Skeletal muscle tissue (tissue), 4 donors: ENCODE data around the gene ADAM12. TPM values are rescaled to one million over a fixed set of nuclear protein-coding genes. Genes with fewer than 3 reads are reported as not detected.

Source experiments
- H3K27ac ChIP-seq: one replicate; pipeline ENCODE4 v1.7.0; 2013; ENCODE audit warnings: mild to moderate bottlenecking, low read depth, low read length, inconsistent platforms
- H3K27me3 ChIP-seq, 3 donors: one replicate each; pipeline ENCODE4 v1.7.0; 2013; ENCODE audit warnings: low read length in 3 of 3; ENCODE audit not compliant: control insufficient read depth in 3 of 3, insufficient read depth in 3 of 3
- H3K36me3 ChIP-seq, 3 donors: one replicate each; pipeline ENCODE4 v1.7.0; 2013; ENCODE audit warnings: low read length in 3 of 3; ENCODE audit not compliant: control insufficient read depth in 3 of 3, insufficient read depth in 3 of 3
- H3K4me1 ChIP-seq, 3 donors: one replicate each; pipeline ENCODE4 v1.7.0; 2013; ENCODE audit warnings: low read length in 3 of 3, mild to moderate bottlenecking in 3 of 3; ENCODE audit not compliant: control insufficient read depth in 3 of 3, insufficient read depth in 3 of 3
- H3K4me3 ChIP-seq, 3 donors: one replicate each; pipeline ENCODE4 v1.7.0; 2013; ENCODE audit warnings: low read length in 3 of 3
- H3K9ac ChIP-seq, 3 donors: one replicate each; pipeline ENCODE4 v1.7.0; 2013; ENCODE audit warnings: low read length in 3 of 3, mild to moderate bottlenecking in 3 of 3, moderate library complexity in 2 of 3, low read depth in 1 of 3
- H3K9me3 ChIP-seq, 3 donors: one replicate each; pipeline ENCODE4 v1.7.0; 2013; ENCODE audit warnings: low read length in 3 of 3; ENCODE audit not compliant: control insufficient read depth in 3 of 3
- total RNA-seq: library from RNA; depleted of rRNA; stranded (reverse); fragments of >200 nt; gene quantifications from one replicate; pipeline ENCODE4 v1.2.3, GENCODE V29; 2014
- donor health status: Osteomylitis.

ADAM12 gene
- total RNA-seq, 1 donor from 2014 or later: 13.0 TPM

DNA sequence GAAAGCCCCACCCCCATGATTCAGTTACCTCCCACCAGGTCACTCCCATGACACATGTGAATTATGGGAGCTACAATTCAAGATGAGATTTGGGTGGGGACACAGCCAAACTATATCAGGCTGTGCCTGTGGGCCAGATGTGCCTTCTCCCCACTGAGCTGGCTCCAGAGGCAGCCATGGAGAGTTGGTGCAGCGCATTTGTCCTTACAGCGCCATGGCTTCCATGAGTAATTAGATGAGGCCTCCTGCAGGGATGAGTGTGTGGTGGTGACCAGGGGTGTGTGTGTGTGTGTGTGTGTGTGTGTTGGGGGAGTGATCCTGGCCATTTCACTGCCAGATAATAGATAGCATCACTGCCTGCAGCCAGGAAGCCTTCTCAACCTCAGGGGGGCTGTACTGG, 397.3 kb downstream of the ADAM12 start:
- Histone ChIP-seq H3K9ac (no peak overlapping the region), H3K4me1 (no peaks in the 10 kb centered on the region), H3K4me3 (no peak overlapping the region), H3K9me3 (no peaks in the 10 kb centered on the region), H3K27me3 (no peaks in the 10 kb centered on the region), H3K36me3 (no peaks in the 10 kb centered on the region), H3K27ac (no peak overlapping the region)

DNA sequence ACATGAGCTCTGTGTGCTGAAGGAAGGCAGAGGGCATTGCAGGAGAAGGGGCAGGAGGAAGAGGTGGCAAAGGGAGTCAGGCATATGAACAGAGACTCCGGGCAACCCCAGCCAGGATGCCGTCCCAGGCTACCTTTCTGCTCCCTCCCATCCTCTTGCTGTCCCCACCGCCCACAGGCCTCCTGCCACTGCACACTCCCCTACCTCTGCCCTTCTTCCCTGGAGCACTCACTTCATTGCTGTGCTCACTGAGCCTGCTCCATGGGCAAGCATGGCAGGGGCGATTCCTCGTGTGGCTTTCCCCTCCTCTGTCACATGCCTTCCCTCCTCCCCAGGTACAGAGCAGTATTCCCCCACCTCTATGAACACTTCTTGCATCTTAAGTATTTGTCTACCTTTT, 398.5 kb downstream of the ADAM12 start:
- no peaks in the 10 kb centered on the region for H3K36me3 ChIP-seq
- H3K4me3 ChIP-seq: no peak overlapping the region
- no peaks in the 10 kb centered on the region for H3K9me3 ChIP-seq
- no peaks in the 10 kb centered on the region for H3K4me1 ChIP-seq
- H3K27ac ChIP-seq: no peak overlapping the region
- no peaks in the 10 kb centered on the region for H3K27me3 ChIP-seq
- H3K9ac ChIP-seq: no peak overlapping the region

GRCh38 chr10:125985557-125986240, 402.6 kb downstream of the ADAM12 start:
- no peak overlapping the region for H3K27ac ChIP-seq
- H3K27me3 ChIP-seq: peaks cover 0 to 2% (median 0%) of the 10 kb centered on the region in 3 donors
- no peaks in the 10 kb centered on the region for H3K9me3 ChIP-seq
- H3K4me1 ChIP-seq: no peaks in the 10 kb centered on the region
- no peaks in the 10 kb centered on the region for H3K36me3 ChIP-seq
- no peak overlapping the region for H3K4me3 ChIP-seq
- H3K9ac ChIP-seq: no peak overlapping the region

- Histone ChIP-seq H3K9me3 (no peaks in the 10 kb centered on the region), H3K9ac (no peak overlapping the region), H3K4me3 (no peak overlapping the region)
These were observed 403.3 kb downstream of the ADAM12 start for GRCh38 chr10:125984865-125985495.

DNA sequence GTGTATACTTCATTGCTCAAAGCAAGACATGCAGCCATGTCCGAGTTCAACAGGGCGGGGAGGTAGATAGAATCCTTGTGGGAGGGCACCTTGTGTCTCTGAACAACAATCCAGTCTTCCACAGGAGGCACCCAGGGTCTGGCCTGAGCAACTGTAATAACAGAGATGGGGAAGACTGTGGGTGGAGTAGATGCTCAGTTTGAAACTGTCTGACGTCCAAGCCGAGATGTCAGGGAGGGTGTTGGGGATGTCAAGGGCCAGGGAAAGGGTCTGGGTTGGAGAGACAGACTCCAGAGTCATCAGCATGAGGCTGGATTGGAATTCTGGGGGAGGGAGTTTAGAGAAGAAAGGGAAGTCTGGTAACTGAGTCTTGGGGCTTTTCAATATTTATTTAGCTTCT, 403.9 kb downstream of the ADAM12 start:
- Histone ChIP-seq H3K4me1 (no peaks in the 10 kb centered on the region), H3K27me3 (peaks cover 0 to 2% (median 0%) of the 10 kb centered on the region in 3 donors), H3K4me3 (no peak overlapping the region), H3K9me3 (no peaks in the 10 kb centered on the region), H3K36me3 (no peaks in the 10 kb centered on the region), H3K27ac (no peak overlapping the region), H3K9ac (no peak overlapping the region)

More at GRCh38 chr10:125984865-125985495, 403.3 kb downstream of the ADAM12 start:
- no peak overlapping the region for H3K27ac ChIP-seq
- H3K36me3 ChIP-seq: no peaks in the 10 kb centered on the region
- H3K27me3 ChIP-seq: peaks cover 0 to 2% (median 0%) of the 10 kb centered on the region in 3 donors
- H3K4me1 ChIP-seq: no peaks in the 10 kb centered on the region

DNA sequence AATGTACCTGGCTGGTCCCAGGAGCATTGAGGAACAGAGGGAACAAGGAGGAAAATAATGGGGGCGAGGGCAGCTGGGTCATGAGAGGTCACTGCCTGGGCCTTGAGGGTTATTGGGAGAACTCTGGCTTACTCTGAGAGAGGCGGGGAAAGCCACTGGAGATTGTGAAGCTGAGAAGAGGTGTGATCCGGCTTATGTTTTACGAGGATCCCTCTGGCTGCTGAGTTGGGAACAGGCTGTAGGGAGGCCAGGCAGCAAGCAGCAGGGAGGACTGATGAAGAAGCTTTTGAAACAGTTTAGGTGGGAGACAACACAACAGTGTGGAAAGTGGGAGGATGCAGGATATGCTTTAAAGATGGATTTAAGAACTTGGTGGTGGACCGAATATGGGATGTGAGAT, 404.6 kb downstream of the ADAM12 start:
- H3K4me1 ChIP-seq: no peaks in the 10 kb centered on the region
- no peaks in the 10 kb centered on the region for H3K9me3 ChIP-seq
- H3K36me3 ChIP-seq: no peaks in the 10 kb centered on the region
- peaks cover 0 to 2% (median 0%) of the 10 kb centered on the region in 3 donors for H3K27me3 ChIP-seq
- no peak overlapping the region for H3K9ac ChIP-seq
- H3K4me3 ChIP-seq: no peak overlapping the region
- no peak overlapping the region for H3K27ac ChIP-seq

DNA sequence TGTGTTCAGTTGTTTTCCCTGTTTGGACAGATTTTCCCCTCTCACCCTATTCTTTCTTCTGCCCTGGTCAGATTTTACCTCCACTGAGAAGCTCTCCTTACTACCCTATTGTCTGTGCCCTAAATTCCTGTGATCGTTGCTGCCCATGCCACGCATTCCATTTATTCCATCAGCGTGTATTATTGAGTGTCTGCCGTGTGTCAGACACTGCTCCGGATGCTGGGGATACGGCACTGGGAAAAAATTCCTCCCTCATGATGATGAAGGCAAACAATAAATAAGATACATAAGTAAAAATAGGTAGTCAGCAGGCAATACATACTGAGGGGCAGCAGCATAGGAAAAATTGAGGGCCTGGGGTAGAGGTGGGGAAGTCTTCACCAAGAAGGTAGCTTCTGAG, 405.1 kb downstream of the ADAM12 start:
- no peaks in the 10 kb centered on the region for H3K4me1 ChIP-seq
- H3K4me3 ChIP-seq: no peak overlapping the region
- H3K27ac ChIP-seq: no peak overlapping the region
- no peak overlapping the region for H3K9ac ChIP-seq
- H3K27me3 ChIP-seq: peaks cover 0 to 2% (median 0%) of the 10 kb centered on the region in 3 donors
- no peaks in the 10 kb centered on the region for H3K36me3 ChIP-seq
- no peaks in the 10 kb centered on the region for H3K9me3 ChIP-seq

DNA sequence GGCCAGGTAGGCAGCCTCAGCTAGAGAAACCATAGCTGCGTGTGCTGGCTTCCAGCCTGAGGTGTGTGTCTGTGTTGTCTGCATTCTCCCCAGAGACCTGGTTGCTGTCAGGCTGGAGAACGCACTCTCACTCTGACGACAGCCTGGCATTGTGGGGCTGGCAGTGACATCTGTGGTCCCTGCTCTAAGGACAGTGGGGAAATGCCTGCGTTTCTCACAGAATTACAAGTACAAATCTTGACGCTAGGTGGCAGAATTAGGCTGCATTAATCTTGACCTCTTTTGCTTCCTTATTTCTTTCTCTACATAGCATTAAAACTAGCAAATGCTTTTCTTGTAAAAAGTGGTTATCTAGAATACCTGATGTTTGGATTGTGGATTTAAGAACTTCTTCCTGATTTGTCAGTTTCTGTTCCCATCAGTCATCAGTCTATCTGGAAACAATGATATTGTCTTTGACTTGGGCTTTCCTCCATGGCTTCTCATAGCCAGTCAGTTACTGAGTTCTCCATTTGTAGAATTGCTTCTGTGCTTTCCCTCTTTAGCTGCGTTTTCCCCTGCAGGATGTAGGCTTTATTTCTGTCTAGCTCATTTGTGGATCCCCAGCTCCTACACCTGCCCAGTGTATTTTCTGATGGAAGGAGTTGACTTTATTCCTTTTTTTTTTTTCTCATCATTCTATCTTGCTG, 405.9 kb downstream of the ADAM12 start:
- H3K9me3 ChIP-seq: no peaks in the 10 kb centered on the region
- peaks cover 0 to 2% (median 0%) of the 10 kb centered on the region in 3 donors for H3K27me3 ChIP-seq
- H3K9ac ChIP-seq: no peak overlapping the region
- no peak overlapping the region for H3K4me3 ChIP-seq
- H3K4me1 ChIP-seq: no peaks in the 10 kb centered on the region
- no peak overlapping the region for H3K27ac ChIP-seq
- no peaks in the 10 kb centered on the region for H3K36me3 ChIP-seq

DNA sequence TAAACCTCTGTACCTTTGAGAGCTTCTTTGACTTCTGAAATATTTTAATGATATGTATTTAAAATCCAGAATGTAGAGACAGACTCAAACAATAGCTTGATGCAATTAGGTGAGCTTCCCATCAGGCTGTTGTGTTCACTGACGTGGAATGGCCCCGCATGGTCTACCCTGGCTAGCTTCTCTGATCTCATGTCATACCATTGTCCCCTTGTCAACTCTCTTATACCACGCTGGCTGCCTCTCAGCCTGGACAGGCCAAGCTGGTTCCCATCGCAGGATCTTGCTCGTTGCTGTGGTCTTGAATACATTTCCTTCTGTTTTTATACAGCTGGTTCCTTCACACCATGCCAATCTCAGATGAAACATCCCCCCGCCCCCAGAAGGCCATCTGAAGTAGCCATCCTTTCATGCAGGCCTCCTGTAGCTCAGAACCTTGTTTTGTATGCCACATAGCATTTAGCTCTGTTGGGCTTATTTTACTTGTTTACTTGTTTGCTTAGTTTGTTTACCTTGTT, 407.7 kb downstream of the ADAM12 start:
- Histone ChIP-seq H3K27ac (peak overlapping the region; percentile 2), H3K9ac (no peak overlapping the region), H3K4me1 (no peaks in the 10 kb centered on the region), H3K27me3 (peaks cover 0 to 2% (median 0%) of the 10 kb centered on the region in 3 donors), H3K4me3 (no peak overlapping the region), H3K9me3 (no peaks in the 10 kb centered on the region), H3K36me3 (no peaks in the 10 kb centered on the region)

GRCh38 chr10:125979976-125980375, 408.3 kb downstream of the ADAM12 start:
- H3K9ac ChIP-seq: no peak overlapping the region
- no peaks in the 10 kb centered on the region for H3K36me3 ChIP-seq
- no peak overlapping the region for H3K4me3 ChIP-seq
- H3K4me1 ChIP-seq: no peaks in the 10 kb centered on the region
- peaks cover 0 to 2% (median 0%) of the 10 kb centered on the region in 3 donors for H3K27me3 ChIP-seq
- H3K9me3 ChIP-seq: no peaks in the 10 kb centered on the region
- H3K27ac ChIP-seq: peak overlapping the region; percentile 2
